ENCODE results near the gene DIS3L2.

DIS3L2 gene

GRCh38 chr2:231931481-231931915 lies 30.0 kb upstream of the DIS3L2 start:
- Histone ChIP-seq H3K9ac (no peak overlapping the region), H2AFZ (no peak overlapping the region), H3K4me3 (ENCODE audit: low read depth, low read length) (no peak overlapping the region), H3K27ac (no peak overlapping the region), H3K4me2 (ENCODE audit: low read length) (no peak overlapping the region), H3K9me3 (ENCODE audit: control insufficient read depth, low read length) (no peaks in the 10 kb centered on the region), H3K4me1 (no peaks in the 10 kb centered on the region), H3K36me3 (ENCODE audit: control insufficient read depth, insufficient read depth, low read length) (no peaks in the 10 kb centered on the region), H3K79me2 (no peaks in the 10 kb centered on the region), H3K27me3 (ENCODE audit: control insufficient read depth, insufficient read depth, low read length) (no peaks in the 10 kb centered on the region)
- TF ChIP-seq CTCF (IDR thresholded peaks at IDR 0.05) = no peak

- H3K9me3 ChIP-seq (ENCODE audit: control insufficient read depth, low read length) = no peaks in the 10 kb centered on the region
- H3K4me3 ChIP-seq (ENCODE audit: low read depth, low read length) = no peak overlapping the region
- H2AFZ ChIP-seq = no peak overlapping the region
- no peaks in the 10 kb centered on the region for H3K4me1 ChIP-seq
- no peak overlapping the region for H3K27ac ChIP-seq
- H3K36me3 ChIP-seq (ENCODE audit: control insufficient read depth, insufficient read depth, low read length) = no peaks in the 10 kb centered on the region
- no peak overlapping the region for H3K4me2 ChIP-seq (ENCODE audit: low read length)
- H3K27me3 ChIP-seq (ENCODE audit: control insufficient read depth, insufficient read depth, low read length) = no peaks in the 10 kb centered on the region
- H3K9ac ChIP-seq = no peak overlapping the region
- no peak for TF ChIP-seq CTCF (IDR thresholded peaks at IDR 0.05)
- no peaks in the 10 kb centered on the region for H3K79me2 ChIP-seq
Measured at GRCh38 chr2:231932711-231932970, 28.9 kb upstream of the DIS3L2 start.

GRCh38 chr2:231932985-231933915 lies 28.3 kb upstream of the DIS3L2 start:
- H3K9me3 ChIP-seq (ENCODE audit: control insufficient read depth, low read length) = no peaks in the 10 kb centered on the region
- no peak overlapping the region for H3K4me2 ChIP-seq (ENCODE audit: low read length)
- no peak for TF ChIP-seq CTCF (IDR thresholded peaks at IDR 0.05)
- no peaks in the 10 kb centered on the region for H3K79me2 ChIP-seq
- no peak overlapping the region for H3K27ac ChIP-seq
- H3K36me3 ChIP-seq (ENCODE audit: control insufficient read depth, insufficient read depth, low read length) = no peaks in the 10 kb centered on the region
- H2AFZ ChIP-seq = no peak overlapping the region
- no peak overlapping the region for H3K9ac ChIP-seq
- H3K4me1 ChIP-seq = no peaks in the 10 kb centered on the region
- no peak overlapping the region for H3K4me3 ChIP-seq (ENCODE audit: low read depth, low read length)
- no peaks in the 10 kb centered on the region for H3K27me3 ChIP-seq (ENCODE audit: control insufficient read depth, insufficient read depth, low read length)

GRCh38 chr2:231933916-231934401 lies 27.6 kb upstream of the DIS3L2 start:
- no peak overlapping the region for H3K27ac ChIP-seq
- no peaks in the 10 kb centered on the region for H3K36me3 ChIP-seq (ENCODE audit: control insufficient read depth, insufficient read depth, low read length)
- no peaks in the 10 kb centered on the region for H3K79me2 ChIP-seq
- no peak overlapping the region for H3K4me3 ChIP-seq (ENCODE audit: low read depth, low read length)
- no peaks in the 10 kb centered on the region for H3K9me3 ChIP-seq (ENCODE audit: control insufficient read depth, low read length)
- no peak overlapping the region for H2AFZ ChIP-seq
- H3K27me3 ChIP-seq (ENCODE audit: control insufficient read depth, insufficient read depth, low read length) = no peaks in the 10 kb centered on the region
- no peak for TF ChIP-seq CTCF (IDR thresholded peaks at IDR 0.05)
- no peaks in the 10 kb centered on the region for H3K4me1 ChIP-seq
- H3K9ac ChIP-seq = no peak overlapping the region
- H3K4me2 ChIP-seq (ENCODE audit: low read length) = no peak overlapping the region

All from parathyroid adenoma (tissue), 2 donors.